Measurements from ENCODE around the gene SLC9A3.

SLC9A3 gene

DNA sequence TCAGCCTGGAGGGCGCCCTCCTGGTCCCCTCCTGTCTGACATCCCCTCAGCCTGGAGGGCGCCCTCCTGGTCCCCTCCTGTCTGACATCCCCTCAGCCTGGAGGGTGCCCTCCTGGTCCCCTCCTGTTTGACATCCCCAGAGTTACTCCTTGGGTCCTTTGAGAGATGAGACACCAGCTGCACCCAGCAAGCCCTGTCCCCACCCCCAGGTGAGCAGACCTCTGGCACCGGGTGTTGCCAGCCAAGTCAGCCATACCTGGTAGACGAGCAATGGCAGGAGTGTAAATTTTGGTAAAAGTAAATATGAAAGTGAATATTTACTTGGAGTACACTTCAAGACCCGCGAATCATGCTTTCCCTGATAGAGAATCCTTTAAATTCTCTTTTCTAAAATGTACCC lies 55.8 kb downstream of the SLC9A3 start:
- no peak overlapping the region for H3K27ac ChIP-seq
- no peak for TF ChIP-seq ZFX (IDR thresholded peaks at IDR 0.05)
- TF ChIP-seq, protein P1, sequence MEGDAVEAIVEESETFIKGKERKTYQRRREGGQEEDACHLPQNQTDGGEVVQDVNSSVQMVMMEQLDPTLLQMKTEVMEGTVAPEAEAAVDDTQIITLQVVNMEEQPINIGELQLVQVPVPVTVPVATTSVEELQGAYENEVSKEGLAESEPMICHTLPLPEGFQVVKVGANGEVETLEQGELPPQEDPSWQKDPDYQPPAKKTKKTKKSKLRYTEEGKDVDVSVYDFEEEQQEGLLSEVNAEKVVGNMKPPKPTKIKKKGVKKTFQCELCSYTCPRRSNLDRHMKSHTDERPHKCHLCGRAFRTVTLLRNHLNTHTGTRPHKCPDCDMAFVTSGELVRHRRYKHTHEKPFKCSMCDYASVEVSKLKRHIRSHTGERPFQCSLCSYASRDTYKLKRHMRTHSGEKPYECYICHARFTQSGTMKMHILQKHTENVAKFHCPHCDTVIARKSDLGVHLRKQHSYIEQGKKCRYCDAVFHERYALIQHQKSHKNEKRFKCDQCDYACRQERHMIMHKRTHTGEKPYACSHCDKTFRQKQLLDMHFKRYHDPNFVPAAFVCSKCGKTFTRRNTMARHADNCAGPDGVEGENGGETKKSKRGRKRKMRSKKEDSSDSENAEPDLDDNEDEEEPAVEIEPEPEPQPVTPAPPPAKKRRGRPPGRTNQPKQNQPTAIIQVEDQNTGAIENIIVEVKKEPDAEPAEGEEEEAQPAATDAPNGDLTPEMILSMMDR (conservative IDR thresholded peaks at IDR 0.05) = no peak

GRCh38 chr5:466661-467310 lies 57.5 kb downstream of the SLC9A3 start:
- no peak for TF ChIP-seq ZFX (IDR thresholded peaks at IDR 0.05)
- TF ChIP-seq, protein P1 (conservative IDR thresholded peaks at IDR 0.05) = no peak
- H3K27ac ChIP-seq = no peak overlapping the region

GRCh38 chr5:465591-466403 lies 58.5 kb downstream of the SLC9A3 start:
- no peak overlapping the region for H3K27ac ChIP-seq
- no peak for TF ChIP-seq ZFX (IDR thresholded peaks at IDR 0.05)
- TF ChIP-seq, protein P1 (conservative IDR thresholded peaks at IDR 0.05) = no peak

- H3K27ac ChIP-seq = no peak overlapping the region
- TF ChIP-seq ZFX (IDR thresholded peaks at IDR 0.05) = no peak
- TF ChIP-seq, protein P1 (conservative IDR thresholded peaks at IDR 0.05) = no peak
Observed at GRCh38 chr5:464843-465590, 59.2 kb downstream of the SLC9A3 start.

GRCh38 chr5:464446-464842 lies 59.8 kb downstream of the SLC9A3 start:
- TF ChIP-seq, protein P1 (conservative IDR thresholded peaks at IDR 0.05) = no peak
- no peak for TF ChIP-seq ZFX (IDR thresholded peaks at IDR 0.05)

DNA sequence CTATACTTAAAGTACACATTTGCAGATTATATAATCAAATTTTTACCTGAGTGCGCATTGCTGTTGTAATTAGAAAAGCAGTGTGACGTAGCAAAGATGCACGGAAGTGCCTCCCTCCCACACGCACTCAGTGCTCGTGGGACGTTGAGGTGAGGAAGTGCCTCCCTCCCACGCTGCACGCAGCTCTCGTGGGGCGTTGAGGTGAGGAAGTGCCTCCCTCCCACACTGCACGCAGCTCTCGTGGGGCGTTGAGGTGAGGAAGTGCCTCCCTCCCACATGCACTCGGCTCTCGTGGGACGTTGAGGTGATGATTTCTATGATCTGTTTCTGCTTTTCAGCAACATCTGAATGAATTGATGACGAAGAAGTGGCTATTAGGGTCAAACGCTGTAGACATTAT lies 60.3 kb downstream of the SLC9A3 start:
- TF ChIP-seq, protein P1 (conservative IDR thresholded peaks at IDR 0.05) = no peak
- no peak for TF ChIP-seq ZFX (IDR thresholded peaks at IDR 0.05)
- no peak overlapping the region for H3K27ac ChIP-seq

More at GRCh38 chr5:464446-464842, 59.8 kb downstream of the SLC9A3 start:
- no peak overlapping the region for H3K27ac ChIP-seq

DNA sequence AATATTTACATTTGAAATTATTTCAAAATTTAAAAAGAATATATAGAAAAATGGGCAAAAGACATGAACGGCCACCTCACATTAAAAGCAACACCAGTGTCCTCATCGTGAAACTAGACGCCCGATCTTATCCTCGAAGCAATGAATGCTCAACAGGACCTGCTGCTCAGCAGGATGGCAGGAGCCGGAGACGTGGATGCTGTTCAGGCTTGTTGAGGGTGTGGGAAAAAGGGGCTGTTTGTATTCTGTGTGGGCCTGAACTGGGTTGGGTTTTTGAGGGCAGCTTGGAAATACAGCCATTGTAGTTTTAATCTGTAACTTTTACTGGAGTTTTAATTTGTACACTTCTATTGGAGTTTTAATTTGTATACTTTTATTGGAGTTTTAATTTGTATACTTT lies 60.9 kb downstream of the SLC9A3 start:
- TF ChIP-seq ZFX (IDR thresholded peaks at IDR 0.05) = no peak
- TF ChIP-seq, protein P1 (conservative IDR thresholded peaks at IDR 0.05) = no peak
- H3K27ac ChIP-seq = no peak overlapping the region

Measured in C4-2B (cell line).